Skeletal muscle tissue (tissue), 4 donors: ENCODE measurements around the gene ZKSCAN2. TPM values are rescaled to one million over a fixed set of nuclear protein-coding genes. Genes with fewer than 3 reads are reported as not detected.

ENCODE experiments used
- H3K27ac ChIP-seq: one replicate; pipeline ENCODE4 v1.7.0; 2013; ENCODE audit warnings: mild to moderate bottlenecking, low read depth, low read length, inconsistent platforms
- H3K27me3 ChIP-seq, 3 donors: one replicate each; pipeline ENCODE4 v1.7.0; 2013; ENCODE audit warnings: low read length in 3 of 3; ENCODE audit not compliant: control insufficient read depth in 3 of 3, insufficient read depth in 3 of 3
- H3K36me3 ChIP-seq, 3 donors: one replicate each; pipeline ENCODE4 v1.7.0; 2013; ENCODE audit warnings: low read length in 3 of 3; ENCODE audit not compliant: control insufficient read depth in 3 of 3, insufficient read depth in 3 of 3
- H3K4me1 ChIP-seq, 3 donors: one replicate each; pipeline ENCODE4 v1.7.0; 2013; ENCODE audit warnings: low read length in 3 of 3, mild to moderate bottlenecking in 3 of 3; ENCODE audit not compliant: control insufficient read depth in 3 of 3, insufficient read depth in 3 of 3
- H3K4me3 ChIP-seq, 3 donors: one replicate each; pipeline ENCODE4 v1.7.0; 2013; ENCODE audit warnings: low read length in 3 of 3
- H3K9ac ChIP-seq, 3 donors: one replicate each; pipeline ENCODE4 v1.7.0; 2013; ENCODE audit warnings: low read length in 3 of 3, mild to moderate bottlenecking in 3 of 3, moderate library complexity in 2 of 3, low read depth in 1 of 3
- H3K9me3 ChIP-seq, 3 donors: one replicate each; pipeline ENCODE4 v1.7.0; 2013; ENCODE audit warnings: low read length in 3 of 3; ENCODE audit not compliant: control insufficient read depth in 3 of 3
- total RNA-seq: library from RNA; depleted of rRNA; stranded (reverse); fragments of >200 nt; gene quantifications from one replicate; pipeline ENCODE4 v1.2.3, GENCODE V29; 2014
- donor health status: Osteomylitis.

Gene ZKSCAN2
- total RNA-seq, 1 donor from 2014 or later = 5.2 TPM

DNA sequence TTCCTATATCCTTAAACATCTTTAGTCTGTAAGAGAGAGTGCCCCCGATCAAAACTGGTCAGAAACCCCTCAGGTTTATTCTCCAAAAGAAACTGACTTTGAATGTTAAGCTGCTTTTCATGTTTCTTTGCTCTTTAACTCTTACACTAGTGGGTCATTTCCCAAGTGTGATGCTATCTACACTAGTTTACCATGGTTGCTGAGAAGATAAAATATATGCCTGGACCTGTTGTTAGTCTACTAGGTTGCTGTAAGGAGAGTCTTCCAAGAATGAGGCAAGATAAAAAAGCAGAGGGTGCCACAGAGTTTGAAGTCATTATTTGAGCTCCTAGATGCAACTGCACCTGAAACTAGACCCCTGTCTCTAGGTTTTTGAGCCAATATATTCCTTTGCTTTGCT is 12.2 kb upstream of the ZKSCAN2 start:
- Histone ChIP-seq H3K9ac (no peak overlapping the region), H3K9me3 (no peaks in the 10 kb centered on the region), H3K4me1 (no peaks in the 10 kb centered on the region), H3K27ac (no peak overlapping the region), H3K36me3 (no peaks in the 10 kb centered on the region), H3K27me3 (no peaks in the 10 kb centered on the region), H3K4me3 (no peak overlapping the region)

DNA sequence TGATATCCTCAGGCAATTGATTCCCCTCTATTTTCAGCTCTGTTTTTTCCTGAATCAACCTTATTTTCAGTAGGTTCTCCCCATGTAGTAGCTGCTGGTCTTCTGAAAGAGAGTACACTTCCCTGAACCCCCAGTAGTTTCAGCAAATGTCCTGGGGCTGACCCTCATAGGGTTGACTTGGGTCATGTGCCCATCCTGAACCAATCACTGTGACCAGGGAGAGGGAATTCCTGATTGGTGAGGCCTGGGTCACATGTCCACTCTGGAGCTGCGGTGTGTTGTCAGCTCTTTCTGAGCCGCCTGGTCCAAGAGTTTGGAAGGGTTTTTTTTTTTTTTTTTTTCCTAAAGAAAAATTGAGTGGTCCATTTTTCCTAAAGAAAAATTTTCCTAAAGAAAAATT is 8.3 kb upstream of the ZKSCAN2 start:
- no peaks in the 10 kb centered on the region for H3K27me3 ChIP-seq
- peaks cover 0 to 4% (median 0%) of the 10 kb centered on the region in 3 donors for H3K36me3 ChIP-seq
- no peak overlapping the region for H3K27ac ChIP-seq
- no peak overlapping the region for H3K9ac ChIP-seq
- no peak overlapping the region for H3K4me3 ChIP-seq
- H3K9me3 ChIP-seq = no peaks in the 10 kb centered on the region
- H3K4me1 ChIP-seq = peaks cover 0 to 8% (median 0%) of the 10 kb centered on the region in 3 donors

DNA sequence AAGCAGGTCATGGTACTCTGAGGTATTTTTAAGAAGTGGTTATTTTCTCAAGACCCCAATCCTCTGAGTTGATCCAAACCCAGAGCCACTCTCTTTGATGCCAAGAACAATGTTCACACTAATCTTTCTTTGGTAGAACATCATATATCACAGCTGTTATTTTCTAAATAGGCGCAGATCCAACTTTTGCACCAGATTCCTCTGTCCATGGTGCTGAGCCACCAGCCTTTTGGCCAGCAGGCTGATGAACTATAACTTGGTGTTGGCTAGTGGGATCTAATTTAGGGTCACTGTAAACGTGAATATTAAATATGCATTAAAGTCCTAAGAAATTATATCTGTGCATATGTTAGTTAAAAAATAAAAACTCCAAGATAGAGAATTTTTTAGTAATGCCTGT is 7.0 kb upstream of the ZKSCAN2 start:
- Histone ChIP-seq H3K4me1 (peaks cover 4 to 20% (median 12%) of the 10 kb centered on the region in 3 donors), H3K4me3 (no peak overlapping the region)

DNA sequence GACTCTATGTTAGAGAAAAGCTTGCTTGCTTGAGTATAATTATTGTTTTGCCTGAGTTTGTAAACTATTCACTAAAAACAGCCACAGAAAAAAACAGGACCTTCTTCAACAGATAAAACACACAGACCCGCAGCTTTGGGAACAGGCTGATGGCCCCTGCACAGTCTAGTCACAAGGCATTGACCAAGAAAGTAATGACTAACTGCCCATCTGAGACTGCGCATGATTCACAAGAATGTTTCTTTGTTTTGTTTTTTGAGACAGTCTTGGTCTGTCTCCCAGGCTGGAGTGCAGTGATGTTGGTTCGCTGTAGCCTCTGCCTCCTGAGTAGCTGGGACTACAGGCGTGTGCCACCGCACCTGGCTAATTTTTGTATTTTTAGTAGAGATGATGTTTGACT is 2.8 kb upstream of the ZKSCAN2 start:
- Histone ChIP-seq H3K9me3 (no peaks in the 10 kb centered on the region), H3K4me3 (peak overlapping the region in 2 of 3 donors; percentile 17 to 32), H3K27me3 (no peaks in the 10 kb centered on the region), H3K4me1 (peaks cover 30 to 40% (median 37%) of the 10 kb centered on the region in 3 donors), H3K36me3 (peaks cover 0 to 4% (median 0%) of the 10 kb centered on the region in 3 donors), H3K27ac (peak overlapping the region; percentile 96), H3K9ac (peak overlapping the region in 2 of 3 donors; percentile 27 to 40)

More for the DNA sequence above, 7.0 kb upstream of the ZKSCAN2 start:
- Histone ChIP-seq H3K27me3 (no peaks in the 10 kb centered on the region), H3K36me3 (peaks cover 0 to 4% (median 0%) of the 10 kb centered on the region in 3 donors), H3K9me3 (no peaks in the 10 kb centered on the region), H3K9ac (no peak overlapping the region), H3K27ac (no peak overlapping the region)

DNA sequence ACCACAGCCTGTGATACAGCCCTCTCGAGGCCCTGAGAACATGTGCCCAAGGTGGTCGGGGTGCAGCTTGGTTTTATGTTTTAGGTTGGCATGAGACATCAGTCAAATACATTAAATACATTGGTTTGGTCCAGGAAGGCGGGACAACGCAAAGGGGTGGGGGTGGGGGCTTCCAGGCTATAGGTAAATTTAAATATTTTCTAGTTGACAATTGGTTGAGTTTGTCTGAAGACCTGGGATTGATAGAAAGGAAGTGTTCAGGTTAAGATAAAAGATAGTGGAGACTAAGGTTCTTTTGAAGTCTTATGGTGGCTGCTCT is 1.2 kb upstream of the ZKSCAN2 start:
- peak overlapping the region; percentile 91 to 99 (median 99) for H3K9ac ChIP-seq
- H3K27me3 ChIP-seq = no peaks in the 10 kb centered on the region
- peak overlapping the region; percentile 88 to 94 (median 89) for H3K4me3 ChIP-seq
- H3K36me3 ChIP-seq = peaks cover 6 to 12% (median 8%) of the 10 kb centered on the region in 3 donors
- H3K4me1 ChIP-seq = peaks cover 35 to 45% (median 42%) of the 10 kb centered on the region in 3 donors
- H3K9me3 ChIP-seq = no peaks in the 10 kb centered on the region
- H3K27ac ChIP-seq = peak overlapping the region; percentile 96

DNA sequence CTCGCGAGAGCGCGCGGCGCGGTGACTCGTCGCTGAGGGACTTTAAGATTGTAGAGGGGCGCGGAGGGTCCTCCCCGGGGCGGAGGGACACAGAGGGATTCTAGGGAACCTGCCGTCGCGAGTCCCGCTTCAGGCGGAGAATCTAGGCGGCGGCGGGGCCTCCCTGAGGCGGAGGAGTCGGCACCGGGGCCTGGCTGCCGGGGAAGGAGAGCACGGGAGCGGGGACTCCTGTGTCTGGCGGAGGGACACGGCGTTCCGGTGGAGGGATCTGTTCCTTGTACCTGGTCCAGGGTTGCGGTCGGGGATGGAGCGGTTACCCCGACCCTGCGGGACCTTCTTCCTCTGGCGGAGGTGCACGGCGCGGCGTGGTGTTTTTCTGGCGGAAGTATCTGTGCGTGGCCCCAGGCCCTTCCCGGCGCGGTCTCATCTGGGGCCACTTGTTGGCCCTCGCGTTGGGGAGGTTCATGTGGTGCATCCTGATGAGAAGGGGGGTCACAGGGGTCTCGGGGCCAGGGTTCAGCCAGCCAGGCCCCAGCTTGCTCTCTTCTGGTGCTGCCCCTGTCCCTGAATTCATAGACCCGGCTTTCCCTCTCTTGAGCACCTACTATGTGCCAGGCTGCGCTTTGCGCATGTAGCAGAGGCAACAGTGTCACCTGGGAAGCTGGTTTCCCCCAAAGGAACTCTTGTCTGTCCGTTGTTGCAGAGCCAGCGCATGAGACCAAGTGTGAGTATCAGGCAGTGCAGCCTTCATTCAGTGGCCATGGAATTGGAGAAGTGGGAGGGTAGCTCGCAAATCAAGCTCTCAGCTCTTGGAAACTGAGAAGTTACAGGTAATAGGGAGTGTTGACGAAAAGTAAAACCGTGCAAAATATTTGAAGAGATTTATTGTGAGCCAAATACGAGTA is 563 bp upstream of the ZKSCAN2 start:
- Histone ChIP-seq H3K27ac (peak overlapping the region; percentile 96), H3K27me3 (no peaks in the 10 kb centered on the region), H3K36me3 (peaks cover 9 to 15% (median 12%) of the 10 kb centered on the region in 3 donors), H3K9me3 (no peaks in the 10 kb centered on the region), H3K4me1 (peaks cover 35 to 45% (median 42%) of the 10 kb centered on the region in 3 donors), H3K9ac (peak overlapping the region; percentile 91 to 99 (median 99)), H3K4me3 (peak overlapping the region; percentile 88 to 94 (median 89))

DNA sequence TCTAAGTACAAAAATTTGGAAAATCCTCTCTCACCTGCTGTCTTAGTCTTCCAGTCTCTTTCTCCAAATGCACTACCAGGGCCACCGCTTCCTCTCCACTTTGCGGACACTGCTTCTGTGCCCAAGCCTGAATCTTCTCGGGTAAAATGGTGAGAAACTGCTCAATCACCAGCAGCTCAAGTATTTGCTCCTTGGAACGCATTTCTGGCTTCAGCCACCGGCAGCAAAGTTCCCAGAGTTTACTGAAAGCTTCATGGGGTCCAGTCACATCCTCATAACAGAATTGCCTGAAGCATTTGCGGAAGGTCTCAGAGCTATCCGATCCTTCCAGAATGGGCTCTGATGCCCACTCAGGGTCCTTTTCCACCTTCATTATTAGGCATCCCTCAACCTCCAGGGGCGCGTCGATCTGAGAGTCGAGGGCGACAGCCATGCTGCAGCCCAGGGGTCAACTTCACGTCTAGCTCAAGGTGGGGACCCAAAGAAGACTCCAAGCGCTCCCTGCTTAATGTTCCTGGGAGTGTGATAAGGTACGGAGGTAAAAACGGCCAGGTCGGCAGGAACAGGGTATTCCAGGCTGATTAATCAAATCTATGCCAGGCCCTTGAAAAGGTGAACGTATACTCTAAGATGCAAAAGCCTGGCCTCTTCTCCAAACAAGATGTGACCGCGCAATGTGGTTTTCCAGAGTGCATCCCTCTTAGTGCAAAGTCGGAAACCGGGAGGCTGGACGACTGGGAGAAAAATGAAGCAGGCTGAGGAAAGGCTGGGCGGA is 763 bp downstream of the ZKSCAN2 start:
- Histone ChIP-seq H3K4me1 (peaks cover 35 to 45% (median 42%) of the 10 kb centered on the region in 3 donors), H3K9ac (peak overlapping the region; percentile 97 to 99 (median 99)), H3K4me3 (peak overlapping the region; percentile 87 to 94 (median 88)), H3K27ac (peak overlapping the region; percentile 96), H3K36me3 (peaks cover 18 to 26% (median 24%) of the 10 kb centered on the region in 3 donors), H3K27me3 (no peaks in the 10 kb centered on the region), H3K9me3 (no peaks in the 10 kb centered on the region)

DNA sequence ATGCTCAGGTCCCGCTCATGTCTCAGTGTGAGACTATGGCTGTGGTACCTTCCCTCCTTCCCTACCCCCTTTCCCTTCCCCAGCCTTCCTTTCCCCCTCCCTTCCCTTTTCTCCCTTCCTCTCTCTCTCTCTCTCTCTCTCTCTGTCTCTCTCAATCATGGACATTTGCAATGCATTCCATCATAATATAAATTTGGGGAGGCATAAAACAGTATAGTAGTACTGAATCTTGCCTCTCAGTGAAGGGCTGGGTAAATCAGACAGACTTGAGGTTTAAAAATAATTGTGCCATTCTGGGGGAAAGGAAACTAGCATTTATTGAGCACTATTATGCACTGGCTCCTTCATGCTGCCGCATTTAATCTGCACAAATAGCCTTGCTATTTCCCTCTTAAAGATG is 4.3 kb downstream of the ZKSCAN2 start:
- no peaks in the 10 kb centered on the region for H3K27me3 ChIP-seq

DNA sequence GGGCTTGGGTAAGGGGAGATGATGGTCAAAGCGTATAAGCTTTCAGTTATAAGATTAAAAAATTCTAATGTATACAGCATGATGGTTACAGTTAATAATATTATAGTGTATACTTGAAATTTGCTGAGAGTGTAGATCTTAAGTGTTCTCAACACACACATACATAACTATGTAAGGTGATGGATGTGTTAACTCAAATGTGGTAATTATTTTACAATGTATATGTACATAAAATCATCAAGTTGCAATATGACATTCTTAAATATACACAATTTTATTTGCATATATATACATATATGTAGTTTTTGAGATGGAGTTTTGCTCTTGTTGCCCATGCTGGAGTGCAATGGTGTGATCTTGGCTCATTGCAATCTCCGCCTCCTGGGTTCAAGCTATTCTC is 7.2 kb downstream of the ZKSCAN2 start:
- peaks cover 0 to 3% (median 0%) of the 10 kb centered on the region in 3 donors for H3K9me3 ChIP-seq
- H3K27ac ChIP-seq = no peak overlapping the region
- H3K27me3 ChIP-seq = no peaks in the 10 kb centered on the region
- H3K36me3 ChIP-seq = peaks cover 38 to 48% (median 39%) of the 10 kb centered on the region in 3 donors
- no peak overlapping the region for H3K9ac ChIP-seq
- H3K4me1 ChIP-seq = peaks cover 5 to 6% (median 5%) of the 10 kb centered on the region in 3 donors
- no peak overlapping the region for H3K4me3 ChIP-seq

More for the DNA sequence above, 4.3 kb downstream of the ZKSCAN2 start:
- H3K4me1 ChIP-seq = peaks cover 14 to 22% (median 19%) of the 10 kb centered on the region in 3 donors
- H3K9ac ChIP-seq = no peak overlapping the region
- no peak overlapping the region for H3K27ac ChIP-seq
- H3K9me3 ChIP-seq = no peaks in the 10 kb centered on the region
- H3K36me3 ChIP-seq = peaks cover 24 to 34% (median 26%) of the 10 kb centered on the region in 3 donors
- H3K4me3 ChIP-seq = no peak overlapping the region
